ENCODE results near the gene TSHR. TPM values are rescaled to one million over a fixed set of nuclear protein-coding genes. Genes with fewer than 3 reads are reported as not detected.
A peak's percentile ranks its signal among the peaks of the same experiment; 100 is the strongest.

TSHR gene
- total RNA-seq, 1 experiment from 2014 or later, result not detected

DNA sequence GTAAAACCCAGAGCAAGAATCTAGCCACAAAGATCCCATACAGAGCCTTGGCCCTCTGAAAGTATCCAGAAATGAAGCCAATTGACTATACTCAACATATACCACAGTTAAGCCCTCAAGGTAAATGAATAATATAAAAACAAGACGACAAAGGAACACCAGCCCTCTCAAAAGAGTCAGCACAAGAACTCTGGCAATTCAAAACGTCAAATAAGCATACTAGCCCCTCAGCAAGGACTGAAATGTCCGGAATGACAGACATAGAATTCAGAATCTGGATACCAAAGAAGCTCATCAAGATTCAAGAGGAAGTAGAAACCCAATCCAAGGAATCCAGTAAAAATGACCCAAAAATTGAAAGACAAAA is 215.4 kb downstream of the TSHR start:
- peak overlapping the region; percentile 92; the same call in 1 of the 2 replicates for H3K4me3 ChIP-seq (ENCODE audit: low read length)
- POLR2A ChIA-PET (ENCODE audit: unreplicated experiment), result interaction anchor here (0.7 kb wide), 1 partner anchor 8 kb away, joined by 6 read pairs; no protein-coding TSS in a partner anchor
- H3K4me2 ChIP-seq (ENCODE audit: low read length), result peak overlapping the region; percentile 100

DNA sequence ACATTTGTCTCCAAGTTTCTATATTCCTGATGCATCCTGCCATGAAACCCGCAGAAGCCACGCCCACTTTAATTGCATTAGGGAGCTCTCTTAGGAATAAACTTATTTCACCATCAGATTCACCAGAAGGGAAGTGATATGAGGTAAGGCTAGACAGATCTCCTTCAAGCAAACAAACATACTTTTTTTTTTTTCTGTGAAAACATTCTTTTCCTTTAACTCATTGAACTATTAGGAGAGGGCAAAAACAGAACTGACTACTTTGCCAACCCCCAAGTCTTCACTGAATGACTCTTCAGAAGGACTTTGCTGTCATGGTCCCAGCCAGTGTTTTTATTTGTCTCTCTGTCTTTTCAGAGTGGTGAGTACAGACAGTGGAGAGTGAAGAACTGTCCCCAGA is 216.9 kb downstream of the TSHR start:
- Histone ChIP-seq H3K79me2 (ENCODE audit: low read length) (no peaks in the 10 kb centered on the region), H3K27me3 (ENCODE audit: low read length) (no peaks in the 10 kb centered on the region), H3K9me3 (ENCODE audit: low read length) (no peaks in the 10 kb centered on the region), H2AFZ (ENCODE audit: low read length) (no peak overlapping the region), H3K4me1 (ENCODE audit: insufficient read depth, low read length) (peaks cover 14% of the 10 kb centered on the region), H3K9ac (ENCODE audit: low read length) (no peak overlapping the region), H3K4me3 (ENCODE audit: low read length) (no peak overlapping the region), H3K36me3 (ENCODE audit: low read depth, low read length) (no peaks in the 10 kb centered on the region), H3K27ac (ENCODE audit: low read length) (no peak overlapping the region), H3K4me2 (ENCODE audit: low read length) (no peak overlapping the region), H3F3A (ENCODE audit: low read length, unreplicated experiment) (no peaks in the 10 kb centered on the region), H4K20me1 (ENCODE audit: low read length) (no peaks in the 10 kb centered on the region), H3K9me2 (replicated peaks; ENCODE audit: low read length) (no peaks in the 10 kb centered on the region)
- ChIA-PET CTCF (interaction anchor here (1.0 kb wide), 1 partner anchor 176 kb away, joined by 3 read pairs; no protein-coding TSS in a partner anchor), POLR2A (ENCODE audit: unreplicated experiment) (no interaction called here)
- no TSS peak for BruUV-seq (replicated peaks)
- TF ChIP-seq, protein P1, sequence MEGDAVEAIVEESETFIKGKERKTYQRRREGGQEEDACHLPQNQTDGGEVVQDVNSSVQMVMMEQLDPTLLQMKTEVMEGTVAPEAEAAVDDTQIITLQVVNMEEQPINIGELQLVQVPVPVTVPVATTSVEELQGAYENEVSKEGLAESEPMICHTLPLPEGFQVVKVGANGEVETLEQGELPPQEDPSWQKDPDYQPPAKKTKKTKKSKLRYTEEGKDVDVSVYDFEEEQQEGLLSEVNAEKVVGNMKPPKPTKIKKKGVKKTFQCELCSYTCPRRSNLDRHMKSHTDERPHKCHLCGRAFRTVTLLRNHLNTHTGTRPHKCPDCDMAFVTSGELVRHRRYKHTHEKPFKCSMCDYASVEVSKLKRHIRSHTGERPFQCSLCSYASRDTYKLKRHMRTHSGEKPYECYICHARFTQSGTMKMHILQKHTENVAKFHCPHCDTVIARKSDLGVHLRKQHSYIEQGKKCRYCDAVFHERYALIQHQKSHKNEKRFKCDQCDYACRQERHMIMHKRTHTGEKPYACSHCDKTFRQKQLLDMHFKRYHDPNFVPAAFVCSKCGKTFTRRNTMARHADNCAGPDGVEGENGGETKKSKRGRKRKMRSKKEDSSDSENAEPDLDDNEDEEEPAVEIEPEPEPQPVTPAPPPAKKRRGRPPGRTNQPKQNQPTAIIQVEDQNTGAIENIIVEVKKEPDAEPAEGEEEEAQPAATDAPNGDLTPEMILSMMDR (conservative IDR thresholded peaks at IDR 0.05; ENCODE audit: low read depth, low read length), result no peak
- no peak for TF ChIP-seq EZH2 (IDR thresholded peaks at IDR 0.05; ENCODE audit: low read length, unreplicated experiment)
- no peak for TF ChIP-seq EZH2phosphoT487 (IDR thresholded peaks at IDR 0.05; ENCODE audit: borderline replicate concordance, low read length)
- intact Hi-C loops (cut with micrococcal nuclease), result loop anchor here (5.0 kb wide), 1 partner anchor 110 kb away; no protein-coding TSS in a partner anchor
- ATAC-seq (no peak), DNase-seq (no peak)

More for the DNA sequence above, 215.4 kb downstream of the TSHR start:
- Histone ChIP-seq H3K9me3 (ENCODE audit: low read length) (no peaks in the 10 kb centered on the region), H4K20me1 (ENCODE audit: low read length) (no peaks in the 10 kb centered on the region), H2AFZ (ENCODE audit: low read length) (no peak overlapping the region), H3F3A (ENCODE audit: low read length, unreplicated experiment) (no peaks in the 10 kb centered on the region), H3K36me3 (ENCODE audit: low read depth, low read length) (no peaks in the 10 kb centered on the region), H3K79me2 (ENCODE audit: low read length) (no peaks in the 10 kb centered on the region), H3K27me3 (ENCODE audit: low read length) (no peaks in the 10 kb centered on the region), H3K4me1 (ENCODE audit: insufficient read depth, low read length) (peaks cover 14% of the 10 kb centered on the region), H3K9me2 (replicated peaks; ENCODE audit: low read length) (no peaks in the 10 kb centered on the region), H3K27ac (ENCODE audit: low read length) (peak overlapping the region; percentile 88; the same call in 1 of the 2 replicates), H3K9ac (ENCODE audit: low read length) (no peak overlapping the region; the same call in 1 of the 2 replicates)
- TSS peak; percentile 95 for BruUV-seq (replicated peaks)
- CTCF ChIA-PET, result interaction anchor here (0.9 to 1.0 kb wide), 3 partner anchors 33 to 184 kb away, joined by 3 to 9 read pairs (median 6); no protein-coding TSS in a partner anchor
- intact Hi-C loops (cut with micrococcal nuclease), result loop anchor here (1.0 to 5.0 kb wide), 4 partner anchors 48 to 217 kb away; no protein-coding TSS in a partner anchor
- ATAC-seq, result no peak
- TF ChIP-seq EZH2phosphoT487 (IDR thresholded peaks at IDR 0.05; ENCODE audit: borderline replicate concordance, low read length) (no peak), EZH2 (IDR thresholded peaks at IDR 0.05; ENCODE audit: low read length, unreplicated experiment) (no peak)
- TF ChIP-seq, protein P1 (conservative IDR thresholded peaks at IDR 0.05; ENCODE audit: low read depth, low read length), result no peak; the same call in 1 of the 2 replicates
- no peak for DNase-seq

DNA sequence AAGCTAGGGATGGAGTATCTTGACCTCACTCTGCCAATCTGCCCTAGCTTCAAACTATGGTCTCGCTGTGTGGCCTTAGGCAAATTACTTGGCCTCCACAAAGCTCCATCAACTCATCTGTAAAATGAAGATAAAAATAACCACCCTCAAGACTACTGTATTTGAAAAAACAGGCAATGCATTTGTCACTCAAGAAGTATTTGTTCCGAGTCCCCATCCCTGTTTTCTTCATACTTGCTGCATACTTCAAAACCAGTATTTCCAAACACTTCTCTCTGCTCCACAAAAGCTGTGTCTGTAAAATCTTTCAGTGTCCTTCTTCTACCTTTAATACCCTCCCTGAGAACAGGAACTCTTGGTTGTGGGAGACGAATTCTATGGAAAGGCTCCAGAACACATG is 217.5 kb downstream of the TSHR start:
- H3K4me2 ChIP-seq (ENCODE audit: low read length), result no peak overlapping the region

More for the DNA sequence above, 217.5 kb downstream of the TSHR start:
- no peak for DNase-seq
- Histone ChIP-seq H3K27me3 (ENCODE audit: low read length) (no peaks in the 10 kb centered on the region), H3K4me3 (ENCODE audit: low read length) (no peak overlapping the region), H3K79me2 (ENCODE audit: low read length) (no peaks in the 10 kb centered on the region), H3K9ac (ENCODE audit: low read length) (no peak overlapping the region), H3K27ac (ENCODE audit: low read length) (no peak overlapping the region), H3K4me1 (ENCODE audit: insufficient read depth, low read length) (peaks cover 18% of the 10 kb centered on the region), H3K36me3 (ENCODE audit: low read depth, low read length) (no peaks in the 10 kb centered on the region), H2AFZ (ENCODE audit: low read length) (no peak overlapping the region), H3K9me3 (ENCODE audit: low read length) (no peaks in the 10 kb centered on the region), H3K9me2 (replicated peaks; ENCODE audit: low read length) (no peaks in the 10 kb centered on the region), H3F3A (ENCODE audit: low read length, unreplicated experiment) (no peaks in the 10 kb centered on the region), H4K20me1 (ENCODE audit: low read length) (no peaks in the 10 kb centered on the region)
- intact Hi-C loops (cut with micrococcal nuclease), result loop anchor here (5.0 kb wide), 1 partner anchor 111 kb away; no protein-coding TSS in a partner anchor
- TF ChIP-seq, protein P1 (conservative IDR thresholded peaks at IDR 0.05; ENCODE audit: low read depth, low read length), result no peak
- TF ChIP-seq EZH2 (IDR thresholded peaks at IDR 0.05; ENCODE audit: low read length, unreplicated experiment) (no peak), EZH2phosphoT487 (IDR thresholded peaks at IDR 0.05; ENCODE audit: borderline replicate concordance, low read length) (no peak)
- ChIA-PET POLR2A (ENCODE audit: unreplicated experiment) (no interaction called here), CTCF (no interaction called here)
- BruUV-seq (replicated peaks), result no TSS peak
- ATAC-seq, result no peak
